HPDE6-E6E7 (cell line): ENCODE data around the gene CAST.
"Not testable (repeated sequence)": the region's sequence is repeated elsewhere in the genome, so short reads cannot be mapped to it uniquely, and the experiment has no call there.

ENCODE experiments used
- DNase-seq: peaks from one replicate; pipeline ENCODE4 v3.0.0; 2011; ENCODE audit warnings: missing footprints; ENCODE audit errors: extremely low spot score

The CAST gene

DNA sequence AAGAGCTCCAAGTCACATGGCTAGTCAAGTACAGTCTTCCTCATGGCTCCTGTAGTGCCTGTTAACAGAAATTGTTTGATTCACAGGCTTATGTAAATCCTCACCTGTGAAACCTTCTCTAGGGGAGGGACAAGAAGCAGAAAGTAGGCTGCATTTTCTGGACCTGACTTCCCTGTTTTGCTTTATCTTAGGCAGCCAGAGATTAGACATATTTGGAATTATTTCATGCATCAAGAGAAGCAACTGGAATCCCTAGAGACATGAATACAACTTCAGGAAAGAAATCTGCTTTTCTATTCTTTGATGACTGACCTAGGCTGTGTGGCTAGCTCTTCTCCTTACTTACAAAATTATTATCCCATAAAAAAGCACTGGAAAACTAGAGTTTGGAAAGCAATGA is 52.3 kb downstream of the CAST start:
- DNase-seq, result no peak

- DNase-seq, result no peak
Observed at GRCh38 chr5:96714951-96715451, 52.8 kb downstream of the CAST start.

DNA sequence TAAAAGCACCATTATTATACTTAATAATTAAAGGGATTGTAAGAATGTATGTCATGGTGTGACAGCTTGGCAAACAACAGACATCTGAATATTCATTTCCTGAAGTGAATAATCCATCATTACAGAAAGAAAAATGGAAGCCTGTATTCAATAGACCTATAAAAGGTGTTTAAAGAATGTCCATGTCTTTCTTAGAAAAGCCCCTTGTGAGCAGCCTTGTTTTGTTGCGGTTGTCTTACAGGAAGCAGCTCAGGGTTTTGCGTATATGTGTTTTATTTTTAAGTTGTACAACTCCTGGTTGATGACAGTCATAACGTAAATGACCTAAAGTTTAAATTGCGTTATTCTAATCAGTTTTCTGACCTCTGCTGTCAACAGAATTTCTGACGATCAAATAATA is 53.8 kb downstream of the CAST start:
- DNase-seq, result no peak

DNA sequence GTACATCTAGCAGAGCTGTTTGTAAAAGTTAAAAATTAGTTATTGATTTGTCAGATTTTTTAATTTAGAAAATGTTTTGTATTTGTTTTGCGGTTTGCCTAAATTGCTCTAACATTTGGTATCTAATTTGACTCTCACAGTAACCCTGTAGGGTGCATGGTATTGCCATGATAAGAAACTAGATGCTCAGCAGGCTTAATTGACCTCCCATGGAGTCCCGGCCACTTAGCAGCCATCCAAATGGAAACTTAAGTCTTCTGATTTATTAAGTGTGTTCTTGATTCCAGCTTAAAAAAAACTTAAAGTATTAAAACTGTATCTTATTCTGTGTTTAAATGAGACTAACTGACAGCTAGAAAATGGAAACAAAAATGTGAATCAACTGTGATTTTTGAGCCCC is 54.5 kb downstream of the CAST start:
- DNase-seq, result no peak

DNA sequence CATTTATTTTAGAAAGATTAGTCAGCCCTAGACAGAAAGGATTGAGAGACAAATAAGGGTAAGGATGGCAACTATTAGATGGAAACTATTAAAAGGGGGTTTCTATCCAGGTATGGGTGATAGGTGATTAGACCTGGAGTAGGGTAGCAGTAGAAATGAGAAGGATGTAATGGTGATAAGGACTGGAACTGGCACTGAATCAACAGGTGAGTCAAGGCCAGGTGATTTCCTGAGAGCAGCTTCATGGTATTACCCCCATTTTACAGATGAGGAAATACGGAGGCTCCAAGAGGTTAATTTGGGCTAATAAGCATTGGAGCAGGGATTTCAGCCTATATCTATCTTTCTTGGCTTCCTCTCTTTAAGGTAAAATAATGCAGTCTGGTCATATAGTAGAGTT is 55.7 kb downstream of the CAST start:
- no peak for DNase-seq

DNA sequence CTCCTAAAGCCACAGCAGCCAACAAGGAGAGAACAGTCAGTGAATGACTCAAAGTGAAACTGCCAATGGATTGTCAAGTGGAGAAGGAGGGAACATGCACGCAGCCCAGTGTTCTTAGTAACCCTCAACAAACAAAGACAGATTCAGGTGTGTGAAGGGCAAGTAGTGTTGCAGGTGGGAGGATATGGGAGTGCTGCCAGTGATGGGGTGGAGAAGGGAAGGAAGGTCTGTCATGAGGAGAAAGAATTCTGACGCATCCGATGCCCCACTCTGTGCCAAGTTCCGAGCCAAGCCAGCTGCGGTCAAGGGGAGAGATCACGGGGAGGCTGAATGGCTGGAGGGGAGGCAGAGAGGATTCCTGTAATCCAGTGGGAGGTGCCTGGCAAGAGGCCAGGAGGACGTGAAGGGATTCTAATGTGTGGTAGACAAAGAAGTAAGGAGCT is 56.5 kb downstream of the CAST start:
- peak; percentile 89 for DNase-seq

- no peak for DNase-seq
Observed at GRCh38 chr5:96720408-96720807, 58.2 kb downstream of the CAST start.

DNA sequence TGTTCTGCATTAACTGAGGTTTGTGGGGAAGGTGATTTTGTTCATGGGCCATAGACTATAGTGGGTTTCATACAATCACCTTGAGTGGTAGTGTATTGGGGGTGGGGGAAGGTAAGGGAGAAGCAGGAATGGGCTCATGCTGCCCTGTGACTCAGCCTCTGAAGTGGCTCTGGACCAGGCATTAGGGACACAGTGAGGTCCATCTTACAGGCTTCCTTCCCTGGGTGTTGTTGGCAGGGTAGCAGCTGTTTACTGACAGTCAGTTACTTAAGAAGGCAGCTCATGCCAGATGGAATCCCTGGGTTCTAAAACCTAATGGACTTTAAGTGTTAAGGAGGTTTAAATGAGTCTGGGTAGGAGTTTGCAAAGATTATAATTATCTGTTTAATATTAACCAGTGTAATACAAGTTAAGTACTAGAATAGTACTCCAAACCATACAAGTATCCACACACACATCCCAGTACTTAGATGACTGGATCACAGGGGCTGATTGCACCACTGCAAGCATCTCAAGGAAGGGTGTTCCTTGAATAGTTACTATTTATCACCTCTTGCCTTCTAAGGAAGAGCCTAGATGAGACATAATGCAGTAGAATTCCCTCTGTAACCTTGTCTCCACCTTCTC is 59.3 kb downstream of the CAST start:
- no peak for DNase-seq

- DNase-seq, result no peak
Observed at GRCh38 chr5:96725257-96725656, 63.1 kb downstream of the CAST start.

- no peak for DNase-seq
Observed at GRCh38 chr5:96726802-96727201, 64.6 kb downstream of the CAST start.

DNA sequence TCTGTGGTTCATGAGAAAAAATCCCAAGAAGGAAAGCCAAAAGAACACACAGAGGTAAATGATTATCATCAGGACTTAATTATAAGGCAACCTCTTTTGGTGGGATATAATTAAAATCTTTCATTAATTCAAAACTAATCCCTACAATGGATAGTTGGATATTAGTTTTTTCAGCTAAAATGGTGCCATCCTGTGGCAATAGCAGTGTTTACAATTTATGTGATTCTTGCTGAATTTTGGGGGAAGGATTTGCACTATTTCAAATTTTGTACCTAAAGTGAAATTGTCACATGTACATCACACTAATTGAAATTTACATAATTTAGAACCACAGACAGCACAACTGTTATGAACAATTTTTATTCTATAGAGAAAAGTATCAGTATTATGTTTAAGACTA is 67.0 kb downstream of the CAST start:
- DNase-seq, result no peak

GRCh38 chr5:96730586-96730985 is 68.4 kb downstream of the CAST start:
- DNase-seq, result no peak

- peak; percentile 92 for DNase-seq
Observed at GRCh38 chr5:96733771-96734500, 71.8 kb downstream of the CAST start.

- no peak for DNase-seq
Observed at GRCh38 chr5:96734871-96735325, 72.7 kb downstream of the CAST start.

GRCh38 chr5:96736937-96737336 is 74.8 kb downstream of the CAST start:
- no peak for DNase-seq

- DNase-seq, result no peak
Observed at GRCh38 chr5:96741106-96741505, 78.9 kb downstream of the CAST start.

- DNase-seq, result no peak
Observed at GRCh38 chr5:96741891-96742309, 79.7 kb downstream of the CAST start.

DNA sequence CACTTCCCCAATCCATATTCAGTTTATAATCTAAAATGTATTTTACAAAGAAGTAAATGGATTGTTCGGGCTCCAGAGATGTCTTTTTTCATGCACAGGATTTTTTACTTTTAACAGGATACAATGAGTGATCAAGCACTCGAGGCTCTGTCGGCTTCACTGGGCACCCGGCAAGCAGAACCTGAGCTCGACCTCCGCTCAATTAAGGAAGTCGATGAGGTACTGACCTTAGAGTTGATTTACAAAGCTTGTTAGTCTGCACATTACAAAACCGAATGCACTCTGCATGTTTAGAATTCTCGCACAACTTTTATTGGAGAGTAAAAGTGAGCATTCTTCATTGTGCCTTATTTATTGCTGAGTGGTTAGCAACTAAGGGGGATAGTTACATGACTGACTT is 80.4 kb downstream of the CAST start:
- no peak for DNase-seq

- DNase-seq, result peak; percentile 32
Observed at GRCh38 chr5:96743065-96743768, 81.0 kb downstream of the CAST start.

GRCh38 chr5:96743805-96744204 is 81.6 kb downstream of the CAST start:
- no peak for DNase-seq

- not testable (repeated sequence) for DNase-seq
Observed at GRCh38 chr5:96744218-96744617, 82.0 kb downstream of the CAST start.

- DNase-seq, result no peak
Observed at GRCh38 chr5:96745025-96745424, 82.8 kb downstream of the CAST start.
